ENCODE results near the gene TMEFF1.

The TMEFF1 gene

GRCh38 chr9:100626949-100627348 is 154.0 kb downstream of the TMEFF1 start:
- no peak for DNase-seq

Data from NCI-H1105 (cell line).